ENCODE results near the gene CATSPER1. TPM values are rescaled to one million over a fixed set of nuclear protein-coding genes. Genes with fewer than 3 reads are reported as not detected.

CATSPER1 gene
- total and polyA plus RNA-seq, 2 of the 8 experiments (the other 6 are each of a cell fraction or from before 2014, with no cell fraction given) = not detected

GRCh38 chr11:66052664-66052982 lies 26.3 kb upstream of the CATSPER1 start:
- Histone ChIP-seq H3K4me1 (replicated peaks in 1 of 4; ENCODE audit: control insufficient read depth in 3 of 4, insufficient read depth in 4 of 4, low read length in 3 of 4) (peaks cover 0 to 24% (median 19%) of the 10 kb centered on the region in 4 experiments; a peak in 6 of 7 replicates), H2BK15ac (ENCODE audit: low read length) (no peak overlapping the region), H3K79me2 (ENCODE audit: control insufficient read depth in 1 of 2, insufficient read depth in 2 of 2, low read length in 2 of 2) (peaks cover 10 to 27% of the 10 kb centered on the region in 2 experiments), H3K4ac (replicated peaks; ENCODE audit: insufficient read length, low read depth, low read length) (peak overlapping the region; percentile 87), H4K8ac (ENCODE audit: extremely low read depth, insufficient read depth, low read length) (peak overlapping the region; percentile 98; the same call in 1 of the 2 replicates), H3K9me3 (ENCODE audit: insufficient read depth in 2 of 2, low read depth in 1 of 2, low read length in 1 of 2) (no peaks in the 10 kb centered on the region), H3K27ac (ENCODE audit: low read depth, low read length) (peak overlapping the region; percentile 82), H3K27me3 (replicated peaks in 1 of 4; ENCODE audit: control insufficient read depth in 3 of 4, extremely low read depth in 1 of 4, insufficient read depth in 3 of 4, low read length in 3 of 4) (no peaks in the 10 kb centered on the region), H3K36me3 (ENCODE audit: control insufficient read depth in 2 of 4, insufficient read depth in 4 of 4, low read length in 3 of 4) (peaks cover 14 to 34% (median 24%) of the 10 kb centered on the region in 4 experiments), H2BK5ac (ENCODE audit: low read depth, low read length) (peak overlapping the region; percentile 72; the same call in 1 of the 2 replicates), H4K91ac (replicated peaks; ENCODE audit: insufficient read length, low read length) (no peak overlapping the region), H3K9ac (replicated peaks in 1 of 4; ENCODE audit: extremely low read depth in 1 of 4, low read depth in 3 of 4, low read length in 3 of 4) (peak overlapping the region; percentile 70 to 93 (median 90)), H2BK120ac (replicated peaks; ENCODE audit: low read depth, low read length) (no peak overlapping the region), H2AFZ (ENCODE audit: low read length) (peak overlapping the region; percentile 86; the same call in 1 of the 2 replicates), H3K18ac (ENCODE audit: extremely low read depth, low read length) (0 out of 2 replicates have a peak overlapping the region, but pooled peaks have one; percentile 78), H2AK5ac (ENCODE audit: low read depth, low read length) (peak overlapping the region; percentile 33), H2BK12ac (ENCODE audit: low read depth, low read length) (no peak overlapping the region), H4K5ac (ENCODE audit: insufficient read length, low read depth, low read length) (no peak overlapping the region), H3K14ac (ENCODE audit: insufficient read length) (no peak overlapping the region), H3K23ac (ENCODE audit: insufficient read length) (no peak overlapping the region), H3K79me1 (ENCODE audit: low read depth, low read length) (peaks cover 15% of the 10 kb centered on the region), H4K20me1 (replicated peaks in 1 of 2; ENCODE audit: control insufficient read depth in 1 of 2, insufficient read depth in 2 of 2, low read length in 2 of 2) (peaks cover 0 to 5% of the 10 kb centered on the region in 2 experiments), H3K4me3 (ENCODE audit: extremely low read depth in 1 of 4, insufficient read depth in 2 of 4, low read depth in 3 of 4, low read length in 4 of 4) (peak overlapping the region; percentile 97 to 99 (median 98)), H3K23me2 (ENCODE audit: low read depth, low read length) (peaks cover 14% of the 10 kb centered on the region; the same call in 1 of the 2 replicates), H3K4me2 (ENCODE audit: insufficient read depth in 1 of 2, low read depth in 2 of 2, low read length in 2 of 2) (peak overlapping the region; percentile 94 to 99), H3K56ac (replicated peaks; ENCODE audit: insufficient read length, low read depth, low read length) (no peak overlapping the region), H2BK20ac (ENCODE audit: low read length) (no peak overlapping the region)
- ChIA-PET CTCF (ENCODE audit: partially characterized antibody) (interaction anchor here (0.6 to 12.0 kb wide), 10 partner anchors 8 to 399 kb away, joined by 3 to 144 read pairs (median 4); partner anchors contain the start of gene MUS81), POLR2A (ENCODE audit: partially characterized antibody) (interaction anchor here (0.7 to 13.4 kb wide), 12 partner anchors 9 to 193 kb away, joined by 3 to 150 read pairs (median 4); partner anchors contain the start of genes FIBP, MUS81 and PACS1)
- no peak for DNase-seq (ENCODE audit: low read depth in 1 of 2, low spot score in 2 of 2)
- FAIRE-seq = no peak
- TF ChIP-seq PHF8 (conservative IDR thresholded peaks at IDR 0.05; ENCODE audit: low read depth, low read length) (peak; percentile 0; the same call in 1 of the 2 replicates), JUND (IDR thresholded peaks at IDR 0.05; ENCODE audit: low read length) (no peak)
- WGBS, 2 experiments (ENCODE audit: extremely low coverage in 1 of 2, insufficient coverage in 1 of 2, insufficient read length in 1 of 2, insufficient replicate concordance in 2 of 2, low coverage in 1 of 2, low lambda C conversion rate in 2 of 2, missing lambda C conversion rate in 1 of 2) = 5% methylated on average over 17 of the region's 17 CpGs; no CpG with 5 or more reads in 1 of the 2 experiments
